Measurements from ENCODE around the gene KRT6A. TPM values are rescaled to one million over a fixed set of nuclear protein-coding genes. Genes with fewer than 3 reads are reported as not detected.

KRT6A gene
- total RNA-seq, 4 donors from 2014 or later, result not detected

DNA sequence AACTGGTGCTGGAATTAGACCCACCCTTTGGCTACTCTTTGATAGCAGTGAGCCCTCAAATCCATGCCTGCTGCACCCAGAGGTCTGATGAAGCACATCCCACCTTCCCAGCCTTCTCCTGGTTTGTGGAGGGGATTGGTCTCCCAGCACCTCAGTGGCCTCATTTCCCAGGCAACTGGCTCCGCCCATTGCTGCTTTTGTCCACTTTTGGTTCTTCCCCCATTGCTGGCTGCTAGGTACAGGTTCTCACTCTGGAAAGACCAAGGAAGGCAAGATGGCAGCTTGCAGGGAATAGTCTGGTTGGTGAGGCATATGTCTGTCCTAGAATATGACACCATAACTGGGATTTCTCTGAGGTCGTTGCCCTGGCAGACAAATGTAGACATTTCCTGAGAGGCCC is 37.3 kb upstream of the KRT6A start:
- ATAC-seq (no peak), DNase-seq (no peak)
- in situ Hi-C loops (cut with MboI; ENCODE audit: low sequenced_read_pairs in 4 of 4) (no loop called here), intact Hi-C loops (cut with DNase I; ENCODE audit: low total_unique reads) (no loop called here)
- Histone ChIP-seq H3K36me3 (no peaks in the 10 kb centered on the region), H3K4me1 (no peaks in the 10 kb centered on the region), H3K27ac (no peak overlapping the region), H3K4me3 (no peak overlapping the region), H3K9me3 (no peaks in the 10 kb centered on the region), H3K27me3 (no peaks in the 10 kb centered on the region)
- no peak for TF ChIP-seq POLR2A (IDR thresholded peaks at IDR 0.05)
- TF ChIP-seq, protein P1, sequence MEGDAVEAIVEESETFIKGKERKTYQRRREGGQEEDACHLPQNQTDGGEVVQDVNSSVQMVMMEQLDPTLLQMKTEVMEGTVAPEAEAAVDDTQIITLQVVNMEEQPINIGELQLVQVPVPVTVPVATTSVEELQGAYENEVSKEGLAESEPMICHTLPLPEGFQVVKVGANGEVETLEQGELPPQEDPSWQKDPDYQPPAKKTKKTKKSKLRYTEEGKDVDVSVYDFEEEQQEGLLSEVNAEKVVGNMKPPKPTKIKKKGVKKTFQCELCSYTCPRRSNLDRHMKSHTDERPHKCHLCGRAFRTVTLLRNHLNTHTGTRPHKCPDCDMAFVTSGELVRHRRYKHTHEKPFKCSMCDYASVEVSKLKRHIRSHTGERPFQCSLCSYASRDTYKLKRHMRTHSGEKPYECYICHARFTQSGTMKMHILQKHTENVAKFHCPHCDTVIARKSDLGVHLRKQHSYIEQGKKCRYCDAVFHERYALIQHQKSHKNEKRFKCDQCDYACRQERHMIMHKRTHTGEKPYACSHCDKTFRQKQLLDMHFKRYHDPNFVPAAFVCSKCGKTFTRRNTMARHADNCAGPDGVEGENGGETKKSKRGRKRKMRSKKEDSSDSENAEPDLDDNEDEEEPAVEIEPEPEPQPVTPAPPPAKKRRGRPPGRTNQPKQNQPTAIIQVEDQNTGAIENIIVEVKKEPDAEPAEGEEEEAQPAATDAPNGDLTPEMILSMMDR (IDR thresholded peaks at IDR 0.05 in 4 of 5, conservative IDR thresholded peaks at IDR 0.05 in 1 of 5), result no peak

DNA sequence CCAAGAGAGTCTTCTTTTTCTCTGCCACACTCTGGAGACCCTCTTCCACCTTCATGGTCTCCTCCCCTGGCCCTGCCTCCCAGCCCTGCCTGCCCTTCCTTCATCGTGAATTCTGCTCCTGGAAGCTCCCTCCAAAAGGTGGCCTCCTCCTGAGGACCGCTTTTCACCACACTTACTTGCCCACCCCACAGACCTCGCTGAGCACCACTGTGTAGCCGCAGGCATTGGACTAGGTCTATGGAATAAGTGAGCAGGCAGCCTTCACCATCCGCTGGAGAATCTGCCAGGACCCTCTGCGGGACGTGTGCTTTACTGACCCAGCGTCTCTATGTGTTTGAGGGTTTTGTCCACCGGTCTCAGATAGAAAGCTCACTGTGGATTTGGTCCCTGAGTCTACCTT is 36.8 kb upstream of the KRT6A start:
- TF ChIP-seq POLR2A (IDR thresholded peaks at IDR 0.05), result no peak
- TF ChIP-seq, protein P1 (IDR thresholded peaks at IDR 0.05 in 4 of 5, conservative IDR thresholded peaks at IDR 0.05 in 1 of 5), result no peak
- ATAC-seq, result no peak
- no peaks in the 10 kb centered on the region for H3K9me3 ChIP-seq
- DNase-seq, result no peak
- H3K4me3 ChIP-seq, result no peak overlapping the region
- H3K36me3 ChIP-seq, result no peaks in the 10 kb centered on the region
- H3K27ac ChIP-seq, result no peak overlapping the region
- no peaks in the 10 kb centered on the region for H3K27me3 ChIP-seq
- intact Hi-C loops (cut with DNase I; ENCODE audit: low total_unique reads) (no loop called here), in situ Hi-C loops (cut with MboI; ENCODE audit: low sequenced_read_pairs in 4 of 4) (no loop called here)
- H3K4me1 ChIP-seq, result no peaks in the 10 kb centered on the region

DNA sequence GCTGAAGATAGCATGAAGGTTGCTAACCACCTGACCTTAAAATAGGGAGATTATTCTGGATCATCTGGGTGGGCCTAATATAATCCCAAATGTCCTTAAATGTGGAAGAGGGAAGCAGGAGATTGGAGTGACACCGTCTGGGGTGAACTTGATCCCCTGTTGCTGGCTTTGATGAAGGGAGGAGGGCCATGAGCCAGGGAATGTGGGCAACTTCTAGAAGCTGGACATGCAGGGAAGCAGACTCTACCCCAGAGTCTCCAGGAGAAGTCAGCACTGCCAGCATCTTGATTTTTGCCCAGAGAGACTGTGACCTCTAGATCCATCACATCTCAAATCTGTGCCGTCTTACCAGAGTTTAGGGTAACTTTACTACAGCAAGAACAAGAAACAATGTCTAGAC is 36.4 kb upstream of the KRT6A start:
- H3K4me3 ChIP-seq, result no peak overlapping the region
- H3K9me3 ChIP-seq, result no peaks in the 10 kb centered on the region
- intact Hi-C loops (cut with DNase I; ENCODE audit: low total_unique reads) (no loop called here), in situ Hi-C loops (cut with MboI; ENCODE audit: low sequenced_read_pairs in 4 of 4) (no loop called here)
- TF ChIP-seq, protein P1 (IDR thresholded peaks at IDR 0.05 in 4 of 5, conservative IDR thresholded peaks at IDR 0.05 in 1 of 5), result no peak
- TF ChIP-seq POLR2A (IDR thresholded peaks at IDR 0.05), result no peak
- ATAC-seq (no peak), DNase-seq (no peak)
- no peaks in the 10 kb centered on the region for H3K4me1 ChIP-seq
- no peaks in the 10 kb centered on the region for H3K36me3 ChIP-seq
- H3K27me3 ChIP-seq, result no peaks in the 10 kb centered on the region
- H3K27ac ChIP-seq, result no peak overlapping the region

DNA sequence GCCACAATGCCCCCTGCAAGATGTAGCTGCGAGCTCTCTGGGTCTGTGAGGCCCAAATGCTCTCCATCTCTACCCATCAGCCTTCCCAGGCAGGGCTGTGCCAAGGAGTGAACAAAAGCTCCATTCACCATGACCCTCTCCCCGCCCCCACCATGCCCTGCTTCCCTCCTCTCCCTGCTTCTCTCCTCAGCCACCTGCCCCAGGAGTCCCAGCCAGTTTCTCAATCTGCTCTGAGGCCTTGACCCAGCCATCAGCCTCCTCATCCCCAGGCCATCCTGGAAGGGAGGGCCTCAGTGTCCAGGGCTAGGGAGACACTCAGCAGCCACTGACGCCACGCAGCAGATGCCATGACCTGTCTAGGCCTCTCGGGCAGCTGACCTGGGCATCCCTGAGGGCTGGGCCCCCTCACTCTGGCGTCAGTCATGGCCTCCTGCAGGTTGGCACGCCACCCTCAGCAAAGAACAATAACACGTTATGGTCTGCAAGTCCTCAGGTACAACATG is 35.6 kb upstream of the KRT6A start:
- H3K27me3 ChIP-seq, result no peaks in the 10 kb centered on the region
- ATAC-seq, result no peak
- DNase-seq, result no peak
- no peak overlapping the region for H3K4me3 ChIP-seq
- H3K9me3 ChIP-seq, result no peaks in the 10 kb centered on the region
- in situ Hi-C loops (cut with MboI; ENCODE audit: low sequenced_read_pairs in 4 of 4) (no loop called here), intact Hi-C loops (cut with DNase I; ENCODE audit: low total_unique reads) (no loop called here)
- TF ChIP-seq, protein P1 (IDR thresholded peaks at IDR 0.05 in 4 of 5, conservative IDR thresholded peaks at IDR 0.05 in 1 of 5), result no peak
- no peak for TF ChIP-seq POLR2A (IDR thresholded peaks at IDR 0.05)
- no peak overlapping the region for H3K27ac ChIP-seq
- no peaks in the 10 kb centered on the region for H3K4me1 ChIP-seq
- H3K36me3 ChIP-seq, result no peaks in the 10 kb centered on the region

Data from gastrocnemius medialis (tissue), 4 donors.